ENCODE measurements around the gene ZFAND4.
"Not testable (repeated sequence)": the region's sequence is repeated elsewhere in the genome, so short reads cannot be mapped to it uniquely, and the experiment has no call there.

- TF ChIP-seq CTCF, POLR2A (IDR thresholded peaks at IDR 0.05): not testable (repeated sequence)
Observed at GRCh38 chr10:45717053-45717452, 44.5 kb upstream of the ZFAND4 start.
